GM21515 (cell line): ENCODE data around the gene CHST3.
"Not testable (repeated sequence)": the region's sequence is repeated elsewhere in the genome, so short reads cannot be mapped to it uniquely, and the experiment has no call there.

Experiments
- ATAC-seq: cut with Tn5 transposase; IDR thresholded peaks from one replicate; pipeline ENCODE4 v1.9.1; 2021; ENCODE audit not compliant: unreplicated experiment

Gene CHST3

GRCh38 chr10:71972746-71973695, 8.8 kb downstream of the CHST3 start:
- ATAC-seq = no peak

GRCh38 chr10:71973777-71974488, 9.7 kb downstream of the CHST3 start:
- no peak for ATAC-seq

GRCh38 chr10:71974489-71975021, 10.4 kb downstream of the CHST3 start:
- ATAC-seq = no peak

GRCh38 chr10:71975087-71975870, 11.1 kb downstream of the CHST3 start:
- no peak for ATAC-seq

GRCh38 chr10:71975871-71976725, 11.9 kb downstream of the CHST3 start:
- ATAC-seq = no peak

GRCh38 chr10:71977614-71977903, 13.4 kb downstream of the CHST3 start:
- not testable (repeated sequence) for ATAC-seq

- ATAC-seq = no peak
Observed at GRCh38 chr10:71978476-71978875, 14.3 kb downstream of the CHST3 start.

- no peak for ATAC-seq
Observed at GRCh38 chr10:71978988-71979691, 14.9 kb downstream of the CHST3 start.

GRCh38 chr10:71979692-71980062, 15.5 kb downstream of the CHST3 start:
- no peak for ATAC-seq

GRCh38 chr10:71980181-71981014, 16.2 kb downstream of the CHST3 start:
- no peak for ATAC-seq

GRCh38 chr10:71981015-71981875, 17.1 kb downstream of the CHST3 start:
- ATAC-seq = no peak

- ATAC-seq = no peak
Observed at GRCh38 chr10:71981876-71982230, 17.7 kb downstream of the CHST3 start.

- ATAC-seq = no peak
Observed at GRCh38 chr10:71982269-71983178, 18.3 kb downstream of the CHST3 start.

GRCh38 chr10:71984126-71984808, 20.1 kb downstream of the CHST3 start:
- ATAC-seq = no peak

- ATAC-seq = no peak
Observed at GRCh38 chr10:71984809-71985388, 20.7 kb downstream of the CHST3 start.
